BLaER1 treated with 17β-estradiol and CSF1 and Interleukin-3, amounts not matched to agents 10 nM and 100 nM (cell line): ENCODE results near the gene ATP5F1B.

Experiments
- H3K27ac ChIP-seq, 11 experiments: shearing (Covaris generic); formaldehyde crosslinking; 2 replicates each; pipeline ENCODE4 v1.8.1; 2022
- H3K27me3 ChIP-seq, 11 experiments: shearing (Covaris generic); formaldehyde crosslinking; 2 replicates each; pipeline ENCODE4 v1.8.1; 2022
- H3K36me3 ChIP-seq, 11 experiments: shearing (Covaris generic); formaldehyde crosslinking; 2 replicates each; pipeline ENCODE4 v1.8.1; 2022
- H3K4me1 ChIP-seq, 10 experiments: shearing (Covaris generic); formaldehyde crosslinking; 2 replicates each; pipeline ENCODE4 v1.8.1; 2022
- H3K4me2 ChIP-seq, 11 experiments: shearing (Covaris generic); formaldehyde crosslinking; 2 replicates each; pipeline ENCODE4 v1.8.1; 2022
- H3K4me3 ChIP-seq, 10 experiments: shearing (Covaris generic); formaldehyde crosslinking; 2 replicates each; pipeline ENCODE4 v1.8.1; 2022
- H3K9ac ChIP-seq, 11 experiments: shearing (Covaris generic); formaldehyde crosslinking; 2 replicates each; pipeline ENCODE4 v1.8.1; 2022
- H3K9me3 ChIP-seq, 11 experiments: shearing (Covaris generic); formaldehyde crosslinking; replicated peaks in 1 of 11; 2 replicates each; pipeline ENCODE4 v1.8.1; 2022
- H4K20me1 ChIP-seq, 11 experiments: shearing (Covaris generic); formaldehyde crosslinking; 2 replicates each; pipeline ENCODE4 v1.8.1; 2022
- Cebpa-rat ChIP-seq, 11 experiments: shearing (Covaris generic); IDR thresholded peaks; 2 replicates each; pipeline ENCODE4 v1.8.1; 2022

The ATP5F1B gene

GRCh38 chr12:56616925-56617324 is 28.9 kb downstream of the ATP5F1B start:
- H3K36me3 ChIP-seq = peaks cover 90 to 100% (median 100%) of the 10 kb centered on the region in 11 experiments
- H3K4me2 ChIP-seq = peak overlapping the region in 3 of 11 experiments; percentile 18 to 34 (median 26); a peak in 4 of 22 replicates
- no peaks in the 10 kb centered on the region for H3K9me3 ChIP-seq
- no peaks in the 10 kb centered on the region for H3K27me3 ChIP-seq
- no peak overlapping the region for H3K27ac ChIP-seq
- H3K9ac ChIP-seq = peak overlapping the region in 1 of 11 experiments; percentile 53; a peak in 2 of 22 replicates
- no peak overlapping the region for H3K4me3 ChIP-seq
- no peak for TF ChIP-seq Cebpa-rat (IDR thresholded peaks at IDR 0.05)
- H4K20me1 ChIP-seq = peaks cover 76 to 99% (median 89%) of the 10 kb centered on the region in 11 experiments
- peaks cover 0 to 42% (median 31%) of the 10 kb centered on the region in 10 experiments; a peak in 15 of 20 replicates for H3K4me1 ChIP-seq

- no peaks in the 10 kb centered on the region for H3K9me3 ChIP-seq
- no peak overlapping the region for H3K4me3 ChIP-seq
- no peak for TF ChIP-seq Cebpa-rat (IDR thresholded peaks at IDR 0.05)
- peak overlapping the region in 6 of 11 experiments; percentile 4 to 34 (median 16); a peak in 4 of 22 replicates for H3K4me2 ChIP-seq
- H3K36me3 ChIP-seq = peaks cover 90 to 100% (median 100%) of the 10 kb centered on the region in 11 experiments
- peaks cover 70 to 99% (median 87%) of the 10 kb centered on the region in 11 experiments for H4K20me1 ChIP-seq
- H3K27me3 ChIP-seq = no peaks in the 10 kb centered on the region
- H3K4me1 ChIP-seq = peaks cover 0 to 37% (median 29%) of the 10 kb centered on the region in 10 experiments; a peak in 14 of 20 replicates
- no peak overlapping the region for H3K9ac ChIP-seq
- peak overlapping the region in 1 of 11 experiments; percentile 6; a peak in 1 of 22 replicates for H3K27ac ChIP-seq
Measured at GRCh38 chr12:56616244-56616643, 29.5 kb downstream of the ATP5F1B start.

- peaks cover 54 to 98% (median 81%) of the 10 kb centered on the region in 11 experiments for H4K20me1 ChIP-seq
Measured at GRCh38 chr12:56614627-56615026, 31.2 kb downstream of the ATP5F1B start.

GRCh38 chr12:56604355-56604754 is 41.4 kb downstream of the ATP5F1B start:
- no peaks in the 10 kb centered on the region for H3K27me3 ChIP-seq
- H3K9ac ChIP-seq = no peak overlapping the region
- no peak overlapping the region for H3K27ac ChIP-seq
- no peak overlapping the region for H3K4me3 ChIP-seq
- peaks cover 0 to 81% (median 32%) of the 10 kb centered on the region in 11 experiments; a peak in 16 of 22 replicates for H4K20me1 ChIP-seq
- no peaks in the 10 kb centered on the region for H3K4me1 ChIP-seq
- H3K9me3 ChIP-seq = no peaks in the 10 kb centered on the region
- H3K4me2 ChIP-seq = no peak overlapping the region
- H3K36me3 ChIP-seq = peaks cover 99 to 100% (median 100%) of the 10 kb centered on the region in 11 experiments
- no peak for TF ChIP-seq Cebpa-rat (IDR thresholded peaks at IDR 0.05)

More at GRCh38 chr12:56614627-56615026, 31.2 kb downstream of the ATP5F1B start:
- H3K27me3 ChIP-seq = no peaks in the 10 kb centered on the region
- no peak overlapping the region for H3K9ac ChIP-seq
- no peak overlapping the region for H3K27ac ChIP-seq
- H3K36me3 ChIP-seq = peaks cover 90 to 100% (median 100%) of the 10 kb centered on the region in 11 experiments
- peaks cover 0 to 35% (median 29%) of the 10 kb centered on the region in 10 experiments; a peak in 14 of 20 replicates for H3K4me1 ChIP-seq
- no peak overlapping the region for H3K4me3 ChIP-seq
- H3K9me3 ChIP-seq = no peaks in the 10 kb centered on the region
- no peak for TF ChIP-seq Cebpa-rat (IDR thresholded peaks at IDR 0.05)
- H3K4me2 ChIP-seq = no peak overlapping the region

GRCh38 chr12:56602239-56602638 is 43.5 kb downstream of the ATP5F1B start:
- no peak overlapping the region for H3K4me2 ChIP-seq
- no peak overlapping the region for H3K9ac ChIP-seq
- H3K27ac ChIP-seq = no peak overlapping the region
- peaks cover 3 to 88% (median 32%) of the 10 kb centered on the region in 11 experiments; a peak in 18 of 22 replicates for H4K20me1 ChIP-seq
- no peaks in the 10 kb centered on the region for H3K27me3 ChIP-seq
- H3K36me3 ChIP-seq = peaks cover 100% of the 10 kb centered on the region in 11 experiments
- no peak overlapping the region for H3K4me3 ChIP-seq
- H3K9me3 ChIP-seq = no peaks in the 10 kb centered on the region
- peak in 4 of 11 experiments; percentile 23 to 70 (median 47); a peak in 5 of 22 replicates for TF ChIP-seq Cebpa-rat (IDR thresholded peaks at IDR 0.05)
- H3K4me1 ChIP-seq = no peaks in the 10 kb centered on the region

GRCh38 chr12:56601503-56601902 is 44.3 kb downstream of the ATP5F1B start:
- H3K9me3 ChIP-seq = no peaks in the 10 kb centered on the region
- H3K36me3 ChIP-seq = peaks cover 99 to 100% (median 100%) of the 10 kb centered on the region in 11 experiments
- H3K27me3 ChIP-seq = no peaks in the 10 kb centered on the region
- H3K27ac ChIP-seq = no peak overlapping the region
- no peak overlapping the region for H3K4me3 ChIP-seq
- H4K20me1 ChIP-seq = peaks cover 4 to 86% (median 34%) of the 10 kb centered on the region in 11 experiments; a peak in 18 of 22 replicates
- no peaks in the 10 kb centered on the region for H3K4me1 ChIP-seq
- H3K4me2 ChIP-seq = no peak overlapping the region
- 0 out of 22 replicates have a peak overlapping the region, but pooled peaks of 1 of the 11 experiments have one; percentile 15 for H3K9ac ChIP-seq
- no peak for TF ChIP-seq Cebpa-rat (IDR thresholded peaks at IDR 0.05)

- Histone ChIP-seq H4K20me1 (peaks cover 4 to 93% (median 35%) of the 10 kb centered on the region in 11 experiments; a peak in 16 of 22 replicates), H3K4me1 (no peaks in the 10 kb centered on the region), H3K9ac (no peak overlapping the region), H3K4me3 (no peak overlapping the region), H3K4me2 (no peak overlapping the region), H3K36me3 (peaks cover 97 to 100% (median 98%) of the 10 kb centered on the region in 11 experiments), H3K27me3 (no peaks in the 10 kb centered on the region), H3K9me3 (no peaks in the 10 kb centered on the region), H3K27ac (no peak overlapping the region)
- TF ChIP-seq Cebpa-rat (IDR thresholded peaks at IDR 0.05) = no peak
Measured at GRCh38 chr12:56600753-56601152, 45.0 kb downstream of the ATP5F1B start.

GRCh38 chr12:56599797-56600196 is 46.0 kb downstream of the ATP5F1B start:
- peaks cover 0 to 1% (median 0%) of the 10 kb centered on the region in 10 experiments; a peak in 3 of 20 replicates for H3K4me1 ChIP-seq
- no peak for TF ChIP-seq Cebpa-rat (IDR thresholded peaks at IDR 0.05)
- H3K9ac ChIP-seq = no peak overlapping the region; a peak in 1 of 22 replicates
- no peak overlapping the region for H3K4me3 ChIP-seq
- no peak overlapping the region for H3K4me2 ChIP-seq
- no peaks in the 10 kb centered on the region for H3K27me3 ChIP-seq
- no peak overlapping the region for H3K27ac ChIP-seq
- peaks cover 92 to 100% (median 98%) of the 10 kb centered on the region in 11 experiments for H3K36me3 ChIP-seq
- no peaks in the 10 kb centered on the region for H3K9me3 ChIP-seq
- peaks cover 4 to 94% (median 40%) of the 10 kb centered on the region in 11 experiments; a peak in 16 of 22 replicates for H4K20me1 ChIP-seq

- Histone ChIP-seq H3K9me3 (no peaks in the 10 kb centered on the region), H4K20me1 (peaks cover 0 to 95% (median 38%) of the 10 kb centered on the region in 11 experiments; a peak in 15 of 22 replicates), H3K9ac (no peak overlapping the region), H3K4me3 (no peak overlapping the region), H3K27ac (no peak overlapping the region), H3K36me3 (peaks cover 84 to 100% (median 91%) of the 10 kb centered on the region in 11 experiments), H3K27me3 (no peaks in the 10 kb centered on the region), H3K4me2 (no peak overlapping the region), H3K4me1 (peaks cover 0 to 8% (median 2%) of the 10 kb centered on the region in 10 experiments; a peak in 6 of 20 replicates)
- no peak for TF ChIP-seq Cebpa-rat (IDR thresholded peaks at IDR 0.05)
Measured at GRCh38 chr12:56599041-56599440, 46.7 kb downstream of the ATP5F1B start.
